Trophoblast cell (in vitro differentiated cells and primary cell): ENCODE measurements around the gene NCK2.

ENCODE experiments used
- DNase-seq, 2 donors: peaks; one replicate each; pipeline ENCODE4 v3.0.0-alpha.2; 2016
- H2AFZ ChIP-seq: 2 replicates; pipeline ENCODE4 v1.6.1; 2013; ENCODE audit warnings: low read length, moderate library complexity, mild to moderate bottlenecking; ENCODE audit not compliant: insufficient read depth, poor library complexity
- H2AK5ac ChIP-seq: 2 replicates; pipeline ENCODE4 v1.6.1; 2013; ENCODE audit warnings: mild to moderate bottlenecking, low read length
- H2BK120ac ChIP-seq: 2 replicates; pipeline ENCODE4 v1.6.1; 2013; ENCODE audit warnings: low read length, mild to moderate bottlenecking, moderate library complexity; ENCODE audit not compliant: insufficient read depth, poor library complexity
- H2BK12ac ChIP-seq: 2 replicates; pipeline ENCODE4 v1.6.1; 2013; ENCODE audit warnings: mild to moderate bottlenecking, low read length, moderate library complexity
- H2BK5ac ChIP-seq: 2 replicates; pipeline ENCODE4 v1.6.1; 2013; ENCODE audit warnings: low read length, low read depth, moderate library complexity, mild to moderate bottlenecking; ENCODE audit not compliant: poor library complexity
- H3K14ac ChIP-seq: 2 replicates; pipeline ENCODE4 v1.6.1; 2013; ENCODE audit warnings: mild to moderate bottlenecking, low read length
- H3K18ac ChIP-seq: 2 replicates; pipeline ENCODE4 v1.6.1; 2013; ENCODE audit warnings: mild to moderate bottlenecking, low read length
- H3K23ac ChIP-seq: 2 replicates; pipeline ENCODE4 v1.6.1; 2013; ENCODE audit warnings: low read length
- H3K27ac ChIP-seq: 2 replicates; pipeline ENCODE4 v1.5.1; 2013; ENCODE audit warnings: low read depth, mild to moderate bottlenecking, inconsistent platforms, low read length, moderate library complexity
- H3K27me3 ChIP-seq: 2 replicates; pipeline ENCODE4 v1.6.1; 2013; ENCODE audit warnings: inconsistent platforms, mild to moderate bottlenecking, low read length, moderate library complexity; ENCODE audit not compliant: insufficient read depth
- H3K36me3 ChIP-seq, 2 experiments: 1 replicate in 1 of 2; 2 replicates in 1 of 2; pipeline ENCODE4 v1.6.1; 2013; ENCODE audit warnings: low read length in 2 of 2, mild to moderate bottlenecking in 2 of 2, moderate library complexity in 1 of 2; ENCODE audit not compliant: insufficient read depth in 2 of 2, control insufficient read depth in 1 of 2
- H3K4ac ChIP-seq: 2 replicates; pipeline ENCODE4 v1.6.1; 2013; ENCODE audit warnings: low read depth, mild to moderate bottlenecking, low read length, moderate library complexity
- H3K4me1 ChIP-seq, 2 experiments: 1 replicate in 1 of 2; 2 replicates in 1 of 2; pipeline ENCODE4 v1.6.1; 2013; ENCODE audit warnings: low read length in 2 of 2, mild to moderate bottlenecking in 2 of 2, moderate library complexity in 1 of 2; ENCODE audit not compliant: insufficient read depth in 2 of 2, control insufficient read depth in 1 of 2
- H3K4me2 ChIP-seq: 2 replicates; pipeline ENCODE4 v1.6.1; 2013; ENCODE audit warnings: inconsistent platforms, mild to moderate bottlenecking, low read length, moderate library complexity
- H3K4me3 ChIP-seq: 2 replicates; pipeline ENCODE4 v1.5.1; 2013; ENCODE audit warnings: mild to moderate bottlenecking, low read depth, low read length, inconsistent platforms
- H3K79me1 ChIP-seq: one replicate; pipeline ENCODE4 v1.6.1; 2013; ENCODE audit warnings: low read length
- H3K79me2 ChIP-seq: 2 replicates; pipeline ENCODE4 v1.6.1; 2013; ENCODE audit warnings: low read length, mild to moderate bottlenecking; ENCODE audit not compliant: control insufficient read depth, insufficient read depth, poor library complexity
- H3K9ac ChIP-seq: 2 replicates; pipeline ENCODE4 v1.6.1; 2013; ENCODE audit warnings: mild to moderate bottlenecking, low read length
- H3K9me3 ChIP-seq: 2 replicates; pipeline ENCODE4 v1.6.1; 2013; ENCODE audit warnings: low read depth, mild to moderate bottlenecking, control low read depth, inconsistent platforms, low read length; ENCODE audit not compliant: insufficient read depth
- H4K12ac ChIP-seq: 2 replicates; pipeline ENCODE4 v1.6.1; 2013; ENCODE audit warnings: low read depth, mild to moderate bottlenecking, low read length, moderate library complexity
- H4K8ac ChIP-seq: 2 replicates; pipeline ENCODE4 v1.6.1; 2013; ENCODE audit warnings: low read depth, mild to moderate bottlenecking, low read length, moderate library complexity
- H4K91ac ChIP-seq: one replicate; pipeline ENCODE4 v1.6.1; 2013; ENCODE audit warnings: low read depth, mild to moderate bottlenecking, low read length, moderate library complexity
- WGBS: extraction: QIAGEN DNeasy Blood & Tissue Kit; methylation state at CpG from one replicate; pipeline ENCODE4 v1.1.7; 2013; ENCODE audit warnings: missing lambda C conversion rate; ENCODE audit not compliant: insufficient read length, insufficient coverage; ENCODE audit errors: extremely low coverage; 5-methylcytosine and 5-hydroxymethylcytosine counted together

Gene NCK2

DNA sequence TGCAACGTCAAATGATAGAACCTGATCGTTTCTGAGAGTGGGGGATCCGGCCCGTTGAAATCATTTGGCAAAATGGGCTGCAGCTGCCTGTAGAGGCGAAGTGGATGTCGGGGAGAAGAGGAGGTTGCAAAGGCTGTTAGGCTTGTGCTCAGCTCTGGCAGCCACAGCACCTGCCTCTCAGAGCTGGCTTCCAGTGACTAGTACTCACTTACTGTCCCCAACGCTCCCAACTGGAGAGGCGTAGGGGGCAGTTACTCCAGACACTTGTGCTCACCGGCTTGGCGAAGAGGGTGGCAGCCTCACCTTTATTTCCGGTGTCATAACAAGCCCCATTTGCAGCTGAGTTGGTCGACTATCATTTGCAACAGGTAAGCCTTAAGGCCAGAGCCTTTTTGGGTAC is 37.9 kb downstream of the NCK2 start:
- H4K8ac ChIP-seq: no peak overlapping the region
- no peak overlapping the region for H2BK120ac ChIP-seq
- no peak overlapping the region for H3K9ac ChIP-seq
- no peak for DNase-seq
- no peak overlapping the region for H3K4ac ChIP-seq
- no peak overlapping the region for H3K4me3 ChIP-seq
- peaks cover 0 to 3% of the 10 kb centered on the region in 2 experiments for H3K4me1 ChIP-seq
- H4K12ac ChIP-seq: no peak overlapping the region
- H2BK12ac ChIP-seq: no peak overlapping the region
- H3K4me2 ChIP-seq: no peak overlapping the region
- H3K23ac ChIP-seq: no peak overlapping the region
- no CpG with 5 or more reads among the region's 12 CpGs for WGBS
- H4K91ac ChIP-seq: no peak overlapping the region
- no peaks in the 10 kb centered on the region for H3K27me3 ChIP-seq
- no peak overlapping the region for H2BK5ac ChIP-seq
- H3K27ac ChIP-seq: no peak overlapping the region
- H2AK5ac ChIP-seq: no peak overlapping the region
- H3K14ac ChIP-seq: no peak overlapping the region
- H2AFZ ChIP-seq: no peak overlapping the region
- no peaks in the 10 kb centered on the region for H3K79me1 ChIP-seq
- peaks cover 7% of the 10 kb centered on the region for H3K79me2 ChIP-seq
- H3K18ac ChIP-seq: no peak overlapping the region
- H3K36me3 ChIP-seq: peaks cover under 1 to 3% of the 10 kb centered on the region in 2 experiments
- H3K9me3 ChIP-seq: peaks cover 2% of the 10 kb centered on the region

DNA sequence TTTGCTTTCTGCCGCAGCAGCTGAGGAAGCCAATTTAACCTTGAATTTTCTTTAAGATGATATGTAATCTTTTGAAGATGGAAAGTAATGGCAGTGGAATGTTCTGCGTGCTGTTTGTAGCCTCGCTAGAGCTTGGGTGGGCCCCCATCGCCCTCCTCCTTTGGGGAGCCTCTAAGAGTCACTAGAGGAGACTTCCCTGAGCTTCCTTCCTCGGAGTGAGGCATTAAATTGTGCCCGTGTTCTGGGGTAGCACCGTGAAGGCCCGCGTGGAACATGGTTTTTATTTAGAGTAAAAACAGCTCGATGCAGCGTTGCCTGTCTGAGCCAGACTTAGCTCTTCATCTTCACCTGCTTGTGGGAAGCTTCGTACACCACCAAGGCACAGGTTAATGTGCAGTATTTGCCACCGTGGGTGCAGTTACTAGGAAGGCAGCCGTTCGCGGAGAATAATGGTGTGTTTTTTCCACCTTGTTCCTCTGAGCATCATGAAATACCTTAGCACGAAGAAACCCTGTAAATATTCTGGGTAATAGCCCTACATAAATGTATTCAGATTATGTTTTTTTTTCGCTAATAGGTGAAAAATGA is 38.5 kb downstream of the NCK2 start:
- no peak overlapping the region for H3K23ac ChIP-seq
- H3K9ac ChIP-seq: no peak overlapping the region

GRCh38 chr2:105783972-105784371 is 39.3 kb downstream of the NCK2 start:
- no peak overlapping the region for H3K23ac ChIP-seq
- no peak overlapping the region for H3K9ac ChIP-seq
- no peak overlapping the region for H2BK12ac ChIP-seq
- H4K8ac ChIP-seq: no peak overlapping the region
- no peak overlapping the region for H4K91ac ChIP-seq
- H3K4me3 ChIP-seq: no peak overlapping the region
- peaks cover 7% of the 10 kb centered on the region for H3K79me2 ChIP-seq
- H3K4ac ChIP-seq: peak overlapping the region; percentile 9
- peaks cover 0 to 3% of the 10 kb centered on the region in 2 experiments for H3K4me1 ChIP-seq
- no peaks in the 10 kb centered on the region for H3K27me3 ChIP-seq
- no peaks in the 10 kb centered on the region for H3K79me1 ChIP-seq
- H3K9me3 ChIP-seq: peaks cover 2% of the 10 kb centered on the region
- no peak overlapping the region for H3K27ac ChIP-seq
- H2BK5ac ChIP-seq: no peak overlapping the region
- WGBS: no CpG with 5 or more reads among the region's 10 CpGs
- no peak overlapping the region for H2AK5ac ChIP-seq
- no peak overlapping the region for H2BK120ac ChIP-seq
- no peak overlapping the region for H4K12ac ChIP-seq
- no peak overlapping the region for H3K18ac ChIP-seq
- no peak overlapping the region for H3K14ac ChIP-seq
- H3K4me2 ChIP-seq: no peak overlapping the region
- H2AFZ ChIP-seq: no peak overlapping the region
- H3K36me3 ChIP-seq: peaks cover 0 to 3% of the 10 kb centered on the region in 2 experiments
- DNase-seq: no peak

More for the DNA sequence above, 38.5 kb downstream of the NCK2 start:
- H3K9me3 ChIP-seq: peaks cover 2% of the 10 kb centered on the region
- no peak overlapping the region for H2AFZ ChIP-seq
- no peaks in the 10 kb centered on the region for H3K79me1 ChIP-seq
- H3K4me1 ChIP-seq: peaks cover 0 to 3% of the 10 kb centered on the region in 2 experiments
- H4K8ac ChIP-seq: no peak overlapping the region
- H2BK120ac ChIP-seq: no peak overlapping the region
- H3K27ac ChIP-seq: no peak overlapping the region
- no peak overlapping the region for H2AK5ac ChIP-seq
- H2BK12ac ChIP-seq: no peak overlapping the region
- no peak overlapping the region for H3K14ac ChIP-seq
- H3K4me3 ChIP-seq: no peak overlapping the region
- no peak overlapping the region for H3K4ac ChIP-seq
- no peak overlapping the region for H4K91ac ChIP-seq
- H3K4me2 ChIP-seq: no peak overlapping the region
- no peak overlapping the region for H2BK5ac ChIP-seq
- H3K18ac ChIP-seq: no peak overlapping the region
- WGBS: no CpG with 5 or more reads among the region's 18 CpGs
- H3K79me2 ChIP-seq: peaks cover 7% of the 10 kb centered on the region
- no peak for DNase-seq
- H3K27me3 ChIP-seq: no peaks in the 10 kb centered on the region
- peaks cover 0 to 3% of the 10 kb centered on the region in 2 experiments for H3K36me3 ChIP-seq
- H4K12ac ChIP-seq: no peak overlapping the region

DNA sequence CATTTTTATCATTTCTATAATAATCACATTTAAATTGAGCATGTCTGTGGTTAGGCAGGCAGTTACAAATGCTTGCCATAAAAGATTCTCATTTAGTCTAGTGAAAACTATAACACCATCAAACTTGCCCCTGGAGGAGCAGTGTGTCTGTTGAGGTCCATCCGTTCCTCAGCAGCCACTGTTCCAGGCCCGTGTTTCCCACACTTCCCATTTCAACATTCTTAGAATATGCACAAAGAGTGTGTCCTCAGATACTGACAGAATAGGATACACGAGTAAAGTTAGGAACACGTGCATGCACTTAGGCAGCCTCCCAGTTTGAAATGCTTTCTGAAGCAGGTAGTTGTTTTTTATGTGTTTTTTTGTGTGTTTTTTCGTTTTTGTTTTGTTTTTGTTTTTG is 39.9 kb downstream of the NCK2 start:
- H4K91ac ChIP-seq: no peak overlapping the region
- H3K9ac ChIP-seq: no peak overlapping the region
- no peak overlapping the region for H2AK5ac ChIP-seq
- H3K4me2 ChIP-seq: no peak overlapping the region
- H3K9me3 ChIP-seq: peaks cover 2% of the 10 kb centered on the region
- H3K4me1 ChIP-seq: peaks cover 0 to 3% of the 10 kb centered on the region in 2 experiments
- no peak overlapping the region for H4K12ac ChIP-seq
- H3K4ac ChIP-seq: no peak overlapping the region
- H3K79me1 ChIP-seq: no peaks in the 10 kb centered on the region
- H2BK12ac ChIP-seq: no peak overlapping the region
- H3K27ac ChIP-seq: no peak overlapping the region
- no peak overlapping the region for H3K18ac ChIP-seq
- no peak overlapping the region for H4K8ac ChIP-seq
- no peaks in the 10 kb centered on the region for H3K27me3 ChIP-seq
- no peak overlapping the region for H3K4me3 ChIP-seq
- no peak for DNase-seq
- H3K79me2 ChIP-seq: peaks cover 7% of the 10 kb centered on the region
- no peak overlapping the region for H2BK5ac ChIP-seq
- H2AFZ ChIP-seq: no peak overlapping the region
- no peak overlapping the region for H3K23ac ChIP-seq
- no peak overlapping the region for H3K14ac ChIP-seq
- H3K36me3 ChIP-seq: peaks cover 0 to 3% of the 10 kb centered on the region in 2 experiments
- no peak overlapping the region for H2BK120ac ChIP-seq
- WGBS: 100% methylated on average over 1 of the region's 5 CpGs
